GM19328 (cell line): ENCODE results near the gene ZNF837.

ENCODE experiments used
- ATAC-seq: cut with Tn5 transposase; IDR thresholded peaks from one replicate; pipeline ENCODE4 v1.9.1; 2021; ENCODE audit warnings: mild to moderate bottlenecking, moderate library complexity; ENCODE audit not compliant: unreplicated experiment

ZNF837 gene

GRCh38 chr19:58325311-58326022 lies 55.4 kb downstream of the ZNF837 start:
- no peak for ATAC-seq

DNA sequence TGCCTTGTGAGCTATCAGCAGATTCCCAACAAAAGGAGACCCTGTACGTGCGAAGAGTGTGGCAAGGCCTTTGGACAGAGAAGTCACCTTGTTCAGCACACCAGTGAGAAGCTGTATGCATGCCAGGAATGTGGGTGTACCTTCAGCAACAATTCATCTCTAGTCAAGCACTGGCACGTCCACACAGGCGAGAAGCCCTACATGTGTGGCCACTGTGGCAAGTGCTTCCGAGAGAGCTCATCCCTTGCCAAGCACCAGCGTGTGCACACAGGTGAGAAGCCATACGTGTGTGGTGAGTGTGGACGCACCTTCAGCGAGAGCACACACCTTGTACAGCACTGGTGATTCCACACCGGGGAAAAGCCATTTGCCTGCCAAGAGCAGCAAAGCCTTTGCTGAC lies 61.6 kb downstream of the ZNF837 start:
- no peak for ATAC-seq

DNA sequence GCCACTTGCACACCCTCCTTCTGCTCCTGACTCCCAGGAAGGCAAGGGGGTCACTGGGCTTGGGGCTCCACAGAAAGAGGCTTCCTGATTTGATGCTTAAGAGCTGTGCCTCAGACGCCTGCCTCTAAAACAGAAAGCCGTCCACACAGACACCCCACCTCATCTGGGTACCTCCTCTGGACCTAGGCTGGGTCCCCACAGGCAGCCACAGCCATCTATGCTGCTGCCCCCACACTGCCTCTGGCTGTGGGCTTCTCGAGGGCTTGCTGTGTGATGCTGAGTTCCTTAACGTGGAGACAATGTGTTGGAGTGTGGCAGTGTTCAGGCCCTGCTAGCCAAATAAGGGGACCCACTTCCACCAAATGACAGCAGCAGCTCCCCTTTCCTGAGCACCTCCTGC lies 62.5 kb downstream of the ZNF837 start:
- no peak for ATAC-seq
